GM18505 (cell line): ENCODE measurements around the gene PACSIN2.
A peak's percentile ranks its signal among the peaks of the same experiment; 100 is the strongest.
"Not testable (repeated sequence)": the region's sequence is repeated elsewhere in the genome, so short reads cannot be mapped to it uniquely, and the experiment has no call there.

Experiments used
- ATAC-seq: cut with Tn5 transposase; IDR thresholded peaks from one replicate; pipeline ENCODE4 v1.9.1; 2021; ENCODE audit not compliant: unreplicated experiment
- POLR2A ChIP-seq: IDR thresholded peaks from 4 replicates; pipeline ENCODE4 v1.6.1; 2011; ENCODE audit warnings: borderline replicate concordance; ENCODE audit not compliant: insufficient read depth, insufficient read length; ENCODE audit errors: extremely low read depth

Gene PACSIN2

DNA sequence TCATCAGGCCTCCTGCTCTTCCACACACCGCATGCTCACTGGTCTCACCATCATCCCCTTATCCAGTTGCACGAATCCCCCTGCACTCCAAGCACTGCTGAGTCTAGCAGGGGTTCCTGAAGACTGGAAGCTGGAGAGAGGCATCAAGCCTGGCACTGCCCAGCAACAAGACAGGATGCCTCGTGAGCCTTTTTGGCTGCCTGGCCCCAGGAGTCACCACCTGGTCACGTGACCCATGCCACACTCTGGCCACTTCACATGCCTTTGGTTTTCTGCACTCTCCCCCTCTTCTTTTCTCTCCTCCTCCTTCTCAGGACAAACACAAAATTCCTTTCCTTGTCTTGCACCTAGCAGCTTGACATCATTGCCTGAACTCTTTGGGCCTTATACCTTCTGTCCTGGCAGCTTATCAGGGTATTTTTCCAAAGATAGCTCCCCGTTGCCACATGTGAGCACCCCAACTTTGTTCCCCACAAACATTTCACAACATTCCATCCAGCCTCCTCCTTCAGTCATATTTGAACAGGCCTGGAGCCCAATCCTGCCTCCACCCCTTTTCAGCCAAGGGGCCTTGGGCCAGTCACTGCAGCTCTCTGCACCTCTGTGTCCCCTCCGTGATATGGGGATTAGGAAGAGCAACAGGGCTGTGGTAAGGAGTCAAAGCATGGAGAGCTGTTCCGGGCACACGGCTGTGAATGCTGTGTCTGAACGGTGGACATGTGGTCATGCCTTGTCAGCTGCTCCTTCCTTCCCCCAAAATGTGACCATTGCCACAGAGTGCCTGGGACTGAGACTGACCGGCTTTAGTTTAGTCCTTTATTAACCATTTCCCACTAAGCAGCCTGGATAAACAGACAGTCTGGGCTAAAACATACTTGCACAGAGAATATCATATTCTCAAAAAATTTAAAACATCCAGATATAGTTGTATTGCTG is 2.8 kb upstream of the PACSIN2 start:
- ATAC-seq: no peak
- no peak for TF ChIP-seq POLR2A

DNA sequence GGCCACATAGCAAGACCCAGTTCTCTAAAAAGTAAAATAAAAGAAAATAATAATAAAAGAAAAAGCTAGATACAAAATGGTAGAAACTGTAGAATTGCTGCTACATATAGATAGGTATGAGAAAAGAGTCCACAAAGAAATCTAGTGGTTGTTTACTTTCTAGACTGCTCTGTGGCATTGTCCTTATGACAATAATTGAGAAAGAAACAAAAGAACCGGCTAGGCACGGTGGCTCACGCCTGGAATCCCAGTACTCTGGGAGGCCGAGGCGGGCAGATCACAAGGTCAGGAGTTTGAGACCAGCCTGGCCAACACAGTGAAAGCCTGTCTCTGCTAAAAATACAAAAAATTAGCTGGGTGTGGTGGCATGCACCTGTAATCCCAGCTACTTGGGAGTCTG is 1.2 kb upstream of the PACSIN2 start:
- not testable (repeated sequence) for ATAC-seq

DNA sequence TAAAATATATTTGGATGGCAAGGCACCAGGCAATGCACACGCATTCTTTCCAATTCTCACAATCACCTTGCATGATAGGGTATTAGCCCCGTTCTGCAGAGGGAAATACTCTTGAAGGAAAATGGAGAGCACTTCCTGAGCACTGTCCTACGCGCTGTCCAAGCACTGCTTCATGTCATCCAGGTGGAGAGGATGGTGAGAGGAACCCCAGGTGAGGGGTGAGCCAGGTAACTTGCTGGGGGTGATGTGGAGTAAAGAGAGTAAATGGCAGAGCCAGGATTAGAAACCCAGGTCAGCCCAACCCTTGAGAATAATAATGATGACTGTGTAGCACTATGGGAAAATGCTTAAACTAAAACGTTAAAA is 711 bp upstream of the PACSIN2 start:
- no peak for ATAC-seq
- TF ChIP-seq POLR2A: no peak

DNA sequence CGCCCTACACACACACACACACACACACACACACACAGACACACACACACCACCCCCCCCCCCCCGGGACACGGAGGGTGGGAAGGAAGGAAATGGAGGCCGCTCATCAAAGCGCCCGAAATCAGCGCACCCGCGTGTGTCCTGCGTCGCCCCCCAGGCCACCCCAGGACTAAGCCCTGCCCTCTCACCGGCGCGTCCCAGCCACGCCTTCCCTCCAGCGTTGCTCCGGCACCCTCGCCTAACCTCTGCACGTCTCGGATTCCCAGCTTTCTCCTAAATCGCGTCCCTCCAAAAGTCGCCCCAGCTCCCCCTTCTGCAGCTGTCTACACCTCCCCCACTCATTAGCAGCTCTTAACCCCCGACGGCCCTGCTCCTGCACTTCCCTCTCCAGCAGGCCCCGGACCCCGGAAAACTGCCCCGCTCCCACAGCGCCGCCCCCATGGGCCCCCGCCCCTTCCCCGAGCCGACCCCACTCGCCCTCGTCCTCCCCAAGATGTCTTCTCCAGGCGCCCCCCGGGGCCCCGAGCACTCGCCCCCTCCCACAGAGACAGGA is 557 bp downstream of the PACSIN2 start:
- ATAC-seq: peak; percentile 22

DNA sequence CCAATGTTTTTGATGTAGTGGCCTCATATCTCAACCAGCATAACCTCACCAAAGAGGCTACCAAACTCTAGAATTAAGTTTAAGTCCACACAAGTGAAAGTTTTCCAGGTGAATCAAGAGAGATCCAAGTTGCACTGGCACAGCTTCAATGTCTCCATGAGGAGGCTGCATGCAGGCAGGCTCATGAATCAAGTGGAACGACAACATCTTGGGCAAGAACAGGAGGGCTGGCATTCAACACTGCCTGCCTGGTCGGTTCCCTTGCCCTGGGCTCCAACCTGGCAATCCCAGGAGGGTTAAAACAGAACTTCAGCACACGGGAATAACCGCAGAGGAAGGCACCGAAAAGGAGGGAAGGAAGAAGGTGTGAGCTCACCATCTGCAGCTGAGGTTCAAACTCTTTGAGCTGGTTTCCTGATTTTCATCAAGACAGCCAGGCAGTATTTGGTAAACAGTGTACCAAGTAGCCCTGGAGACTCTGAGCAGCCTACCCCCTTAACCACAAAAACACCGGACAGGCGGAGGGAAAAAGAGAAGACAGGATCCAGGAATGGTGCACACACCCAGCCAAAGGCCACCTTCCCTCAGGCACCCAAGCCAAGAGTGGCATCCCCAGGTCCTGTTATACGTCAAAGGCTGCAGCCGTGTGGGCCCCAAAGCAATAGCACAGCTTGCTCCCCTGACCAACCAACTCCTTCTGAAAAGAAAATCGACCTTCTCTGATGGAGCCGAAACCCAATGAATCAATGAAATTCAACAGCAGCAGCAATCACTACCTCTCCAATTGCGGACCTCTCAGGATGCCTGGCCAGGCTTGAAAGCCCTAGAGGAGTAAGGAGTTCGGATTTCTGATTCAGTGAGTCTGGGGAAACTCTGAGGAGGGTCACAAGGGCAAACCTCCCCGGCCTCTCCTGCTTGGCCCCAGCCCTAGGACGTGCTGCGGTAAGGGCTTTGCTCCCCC is 1.3 kb downstream of the PACSIN2 start:
- TF ChIP-seq POLR2A: peak; percentile 31
- peak; percentile 11 for ATAC-seq

More for the DNA sequence above, 557 bp downstream of the PACSIN2 start:
- TF ChIP-seq POLR2A: peak; percentile 14

DNA sequence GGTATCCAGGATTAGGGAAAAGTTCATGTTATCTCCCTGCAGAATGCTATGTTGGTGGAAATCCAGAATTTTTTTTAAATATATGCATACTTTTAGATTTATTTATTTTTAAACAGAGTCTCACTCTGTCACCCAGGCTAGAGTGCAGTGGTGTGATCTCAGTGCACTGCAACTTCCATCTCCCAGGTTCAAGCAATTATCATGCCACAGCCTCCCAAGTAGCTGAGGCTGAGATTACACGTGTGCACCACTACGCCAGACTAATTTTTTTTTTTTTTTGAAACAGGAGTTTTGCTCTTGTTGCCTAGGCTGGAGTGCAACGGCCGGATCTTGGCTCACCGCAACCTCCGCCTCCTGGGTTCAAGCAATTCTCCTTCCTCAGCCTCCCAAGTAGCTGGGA is 2.6 kb downstream of the PACSIN2 start:
- no peak for ATAC-seq
- no peak for TF ChIP-seq POLR2A

DNA sequence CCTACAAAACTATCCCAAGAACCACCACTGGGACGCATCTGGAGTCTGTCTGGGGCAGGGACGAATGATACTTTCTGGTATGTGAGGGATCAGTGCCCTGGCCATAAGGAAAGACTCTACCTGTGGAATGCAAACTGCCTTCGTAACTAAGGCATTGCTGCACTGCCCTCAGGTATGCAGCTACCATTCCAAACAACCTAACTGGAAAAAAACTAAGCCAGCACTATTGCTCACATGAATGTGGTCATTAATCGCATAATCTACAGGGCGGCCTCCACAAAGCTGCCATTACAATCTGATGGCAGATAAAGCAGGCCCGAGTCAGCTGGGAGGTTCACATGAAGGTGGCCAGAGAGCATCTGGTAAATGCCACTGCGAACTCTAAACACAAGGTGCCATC is 3.9 kb downstream of the PACSIN2 start:
- TF ChIP-seq POLR2A: no peak
- no peak for ATAC-seq

DNA sequence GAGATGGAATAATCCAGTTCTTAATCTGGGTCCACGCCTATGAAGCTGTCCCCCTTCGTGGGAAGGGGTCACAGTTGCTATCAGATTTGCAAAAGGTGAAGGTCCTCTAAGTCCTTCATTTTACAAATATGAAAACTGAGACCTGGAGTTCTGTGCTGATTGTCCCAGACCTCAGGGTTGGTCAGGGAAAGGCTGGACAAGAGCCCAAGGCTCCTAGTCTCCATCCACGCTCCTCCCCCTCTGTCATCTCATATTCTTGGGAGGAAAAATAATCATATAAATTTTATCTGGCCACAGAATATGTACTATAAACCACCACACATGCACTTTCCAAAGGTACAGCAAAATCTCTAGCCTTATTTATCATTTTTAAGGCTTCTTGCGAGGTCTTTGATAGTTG is 5.5 kb downstream of the PACSIN2 start:
- no peak for TF ChIP-seq POLR2A
- ATAC-seq: no peak

DNA sequence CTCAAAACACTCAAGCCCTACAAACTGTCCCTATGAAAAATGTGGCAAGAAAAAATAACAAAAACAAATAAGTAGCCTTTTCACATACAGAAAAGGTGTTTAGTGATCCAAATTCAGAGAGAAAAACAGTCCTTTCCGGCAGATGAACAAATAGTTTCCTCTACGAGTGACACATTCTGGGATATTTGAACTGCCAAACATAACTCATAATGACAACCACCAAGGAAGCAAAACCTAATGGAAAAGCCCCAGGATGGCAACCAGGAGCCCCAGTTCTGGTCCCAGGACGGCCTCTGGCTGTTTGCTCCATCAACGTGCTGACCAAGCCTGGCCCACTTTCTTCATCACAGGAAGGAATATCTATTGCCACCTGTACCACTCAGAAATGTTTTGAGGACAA is 6.0 kb downstream of the PACSIN2 start:
- no peak for ATAC-seq

DNA sequence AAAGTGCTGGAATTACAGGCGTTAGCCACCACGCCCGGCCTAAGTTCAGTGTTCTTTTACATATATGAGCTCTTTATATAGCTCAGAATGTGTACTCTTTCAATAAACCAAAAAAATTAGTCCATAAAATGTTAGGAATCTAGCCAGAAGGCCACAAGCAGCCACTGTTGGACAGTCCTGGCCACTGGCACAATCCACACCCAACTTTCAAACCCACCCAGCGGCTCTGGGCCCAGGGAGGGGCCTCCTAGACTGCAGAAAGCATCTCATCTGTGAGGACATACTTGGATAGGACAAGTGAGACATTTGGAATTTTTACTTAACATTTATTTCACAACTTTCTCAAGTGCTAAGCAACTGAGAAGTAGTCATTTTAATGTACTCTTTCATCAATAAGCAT is 6.4 kb downstream of the PACSIN2 start:
- TF ChIP-seq POLR2A: no peak
- ATAC-seq: no peak

More for the DNA sequence above, 6.0 kb downstream of the PACSIN2 start:
- TF ChIP-seq POLR2A: no peak

DNA sequence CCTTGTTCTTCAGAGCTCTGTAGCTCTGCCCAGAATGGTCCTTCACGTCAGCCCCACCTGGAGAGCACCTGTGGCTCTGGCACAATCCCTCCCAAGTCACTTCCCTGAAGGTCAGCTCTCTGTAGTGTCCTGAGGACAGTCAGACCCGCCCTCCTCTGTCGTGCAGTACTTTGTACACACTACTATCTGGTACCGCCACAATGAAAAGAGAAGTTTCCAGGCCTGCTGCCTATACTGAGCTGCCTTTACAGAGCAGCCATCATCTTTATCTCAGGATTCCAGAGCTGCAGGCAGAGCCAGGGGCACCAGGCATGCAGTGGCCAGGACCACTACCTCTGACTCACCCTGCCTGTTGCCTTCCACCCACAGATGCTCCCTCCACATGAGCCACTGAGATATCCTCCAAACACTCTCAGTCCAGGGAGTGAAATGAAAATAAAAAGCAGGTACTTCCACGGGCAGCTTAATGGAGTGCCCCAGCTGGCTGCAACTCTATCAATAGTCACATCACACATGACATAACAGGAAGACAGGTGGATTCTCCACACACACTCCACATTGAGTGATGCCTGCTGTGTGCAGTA is 7.3 kb downstream of the PACSIN2 start:
- TF ChIP-seq POLR2A: no peak
- no peak for ATAC-seq

DNA sequence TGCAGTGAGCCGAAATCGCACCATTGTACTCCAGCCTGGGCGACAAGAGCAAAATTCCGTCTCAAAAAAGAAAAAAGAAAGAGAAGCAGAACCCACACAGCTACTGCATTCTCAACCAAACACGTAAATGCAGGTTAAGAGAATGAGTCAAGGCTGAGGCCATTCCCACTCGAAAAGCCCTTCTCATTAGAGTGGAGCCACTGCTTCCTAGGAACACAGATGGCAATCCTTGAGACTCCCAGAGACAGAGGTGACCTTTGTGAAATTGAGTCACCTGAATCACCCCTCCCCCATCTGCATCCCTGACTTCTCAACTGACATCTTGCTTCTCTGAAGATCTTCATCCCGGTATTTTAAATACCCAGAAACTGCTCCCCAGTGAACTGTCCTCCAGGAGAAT is 8.2 kb downstream of the PACSIN2 start:
- TF ChIP-seq POLR2A: no peak
- ATAC-seq: no peak

DNA sequence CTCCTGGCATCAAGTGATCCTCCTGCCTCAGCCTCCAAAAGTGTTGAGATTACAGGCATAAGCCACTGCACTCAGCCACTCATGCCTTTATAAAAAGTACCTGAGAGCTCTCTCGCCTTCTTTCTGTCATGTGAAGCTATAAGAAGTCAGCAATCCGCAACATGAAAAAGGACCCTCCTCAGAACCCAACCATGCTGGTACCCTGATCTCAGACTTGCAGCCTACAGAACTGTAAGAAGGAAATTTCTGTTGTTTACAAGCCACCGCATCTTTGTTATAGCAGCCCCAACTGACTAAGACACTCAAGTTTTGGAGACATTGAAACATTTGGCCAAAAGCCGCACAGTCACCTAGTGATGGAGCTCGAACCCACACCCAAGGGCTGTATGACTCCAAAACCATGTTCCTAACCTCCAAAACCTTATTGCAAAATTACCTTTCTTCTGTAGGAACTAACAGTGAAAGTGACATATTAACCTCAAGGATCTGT is 8.9 kb downstream of the PACSIN2 start:
- ATAC-seq: no peak
- TF ChIP-seq POLR2A: no peak
